ENCODE results near the gene CHST9. TPM values are rescaled to one million over a fixed set of nuclear protein-coding genes. Genes with fewer than 3 reads are reported as not detected.

CHST9 gene
- polyA plus RNA-seq, 1 donor (not counting 4 experiments of a cell fraction or from before 2014, with no cell fraction given), result 0.07 TPM

DNA sequence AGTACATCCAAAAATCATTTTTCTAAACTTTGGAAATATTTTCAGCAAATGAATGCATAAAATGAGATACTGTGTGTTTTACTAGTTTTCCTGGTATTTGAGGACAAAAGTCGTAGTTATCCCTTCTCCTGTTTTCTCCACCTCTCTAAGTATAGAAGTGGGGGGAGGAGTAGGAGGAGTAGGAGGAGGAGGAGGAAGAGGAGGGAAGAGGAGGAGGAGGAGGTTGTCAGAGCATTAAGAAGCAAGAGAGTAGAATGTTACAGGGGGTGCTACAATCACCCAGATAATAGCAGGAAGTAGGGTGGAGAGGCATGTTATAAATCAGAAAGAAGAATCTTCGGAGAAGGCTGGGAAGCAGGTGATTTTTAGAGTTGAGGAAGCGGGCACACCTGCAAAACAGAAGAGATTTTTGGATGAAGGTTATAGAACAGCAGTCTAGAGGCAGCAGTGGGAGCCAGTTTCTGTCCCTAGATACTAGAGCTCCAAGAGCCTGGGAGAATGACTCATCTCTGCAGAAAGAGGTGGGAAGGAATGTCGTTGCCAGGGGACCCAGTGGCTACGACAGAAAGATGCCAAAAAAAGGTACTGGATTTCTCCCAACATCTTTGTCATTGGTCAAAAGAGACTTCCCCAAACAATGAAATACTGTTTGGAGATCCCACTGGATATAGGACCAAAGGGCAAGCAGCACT lies 275.4 kb downstream of the CHST9 start:
- no peaks in the 10 kb centered on the region for H3K9me3 ChIP-seq (ENCODE audit: control insufficient read depth, low read depth, low read length)
- H3K9me1 ChIP-seq (ENCODE audit: control insufficient read depth, extremely low read depth, insufficient read depth, low read length), result no peaks in the 10 kb centered on the region
- DNase-seq (ENCODE audit: low read depth, low spot score) (no peak), FAIRE-seq (no peak)
- no peaks in the 10 kb centered on the region for H4K20me1 ChIP-seq (ENCODE audit: control insufficient read depth, extremely low read depth, insufficient read depth, low read length)
- H2AFZ ChIP-seq (ENCODE audit: control insufficient read depth, low read length), result no peak overlapping the region
- H3K4me1 ChIP-seq (ENCODE audit: control insufficient read depth, extremely low read depth, insufficient read depth, low read length), result no peaks in the 10 kb centered on the region
- H3K4me2 ChIP-seq (ENCODE audit: control insufficient read depth, extremely low read depth, insufficient read depth, low read depth, low read length), result no peak overlapping the region
- H3K27ac ChIP-seq (ENCODE audit: control insufficient read depth, insufficient read depth, low read length), result no peak overlapping the region
- dilution Hi-C loops (cut with MboI; ENCODE audit: extremely low pct_ligation_motif_present, low sequenced_read_pairs), result no loop called here
- no peaks in the 10 kb centered on the region for H3K27me3 ChIP-seq (ENCODE audit: control insufficient read depth, extremely low read depth, insufficient read depth, low read length)
- no peak for TF ChIP-seq EZH2 (IDR thresholded peaks at IDR 0.05; ENCODE audit: low read length)
- TF ChIP-seq, protein P1, sequence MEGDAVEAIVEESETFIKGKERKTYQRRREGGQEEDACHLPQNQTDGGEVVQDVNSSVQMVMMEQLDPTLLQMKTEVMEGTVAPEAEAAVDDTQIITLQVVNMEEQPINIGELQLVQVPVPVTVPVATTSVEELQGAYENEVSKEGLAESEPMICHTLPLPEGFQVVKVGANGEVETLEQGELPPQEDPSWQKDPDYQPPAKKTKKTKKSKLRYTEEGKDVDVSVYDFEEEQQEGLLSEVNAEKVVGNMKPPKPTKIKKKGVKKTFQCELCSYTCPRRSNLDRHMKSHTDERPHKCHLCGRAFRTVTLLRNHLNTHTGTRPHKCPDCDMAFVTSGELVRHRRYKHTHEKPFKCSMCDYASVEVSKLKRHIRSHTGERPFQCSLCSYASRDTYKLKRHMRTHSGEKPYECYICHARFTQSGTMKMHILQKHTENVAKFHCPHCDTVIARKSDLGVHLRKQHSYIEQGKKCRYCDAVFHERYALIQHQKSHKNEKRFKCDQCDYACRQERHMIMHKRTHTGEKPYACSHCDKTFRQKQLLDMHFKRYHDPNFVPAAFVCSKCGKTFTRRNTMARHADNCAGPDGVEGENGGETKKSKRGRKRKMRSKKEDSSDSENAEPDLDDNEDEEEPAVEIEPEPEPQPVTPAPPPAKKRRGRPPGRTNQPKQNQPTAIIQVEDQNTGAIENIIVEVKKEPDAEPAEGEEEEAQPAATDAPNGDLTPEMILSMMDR (optimal IDR thresholded peaks at IDR 0.05 in 1 of 3, IDR thresholded peaks at IDR 0.05 in 1 of 3, conservative IDR thresholded peaks at IDR 0.05 in 1 of 3; ENCODE audit: extremely low read depth in 1 of 3, insufficient read depth in 2 of 3, low read length in 3 of 3), result no peak
- no peaks in the 10 kb centered on the region for H3K79me2 ChIP-seq (ENCODE audit: control insufficient read depth, insufficient read depth, low read length)
- no peak overlapping the region for H3K9ac ChIP-seq (ENCODE audit: control insufficient read depth, extremely low read depth, insufficient read depth, low read length)
- H3K36me3 ChIP-seq (ENCODE audit: control insufficient read depth in 2 of 2, extremely low read depth in 1 of 2, insufficient read depth in 2 of 2, low read length in 2 of 2), result no peaks in the 10 kb centered on the region
- H3K4me3 ChIP-seq (ENCODE audit: control insufficient read depth in 2 of 3, extremely low read depth in 1 of 3, insufficient read depth in 2 of 3, low read depth in 1 of 3, low read length in 3 of 3), result no peak overlapping the region

DNA sequence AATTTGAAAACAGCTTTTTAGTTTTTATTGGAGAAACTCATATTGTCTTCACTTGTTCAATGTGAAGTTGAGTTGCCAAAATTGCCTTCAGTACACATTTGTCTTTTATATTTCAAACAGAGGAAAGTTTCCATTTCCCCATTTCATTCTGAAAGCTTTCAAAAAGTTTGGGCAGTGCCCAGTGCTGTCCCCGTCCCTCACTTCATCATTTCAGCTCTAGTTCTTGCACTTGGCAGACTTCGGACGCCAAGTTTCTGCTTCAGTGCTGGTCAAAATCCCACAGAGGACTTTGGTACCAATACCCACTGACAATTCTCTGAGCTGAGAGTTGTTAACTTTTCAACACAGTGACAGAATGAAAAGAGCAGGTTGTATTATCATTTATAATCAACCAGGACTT lies 276.2 kb downstream of the CHST9 start:
- H4K20me1 ChIP-seq (ENCODE audit: control insufficient read depth, extremely low read depth, insufficient read depth, low read length), result no peaks in the 10 kb centered on the region
- H3K27ac ChIP-seq (ENCODE audit: control insufficient read depth, insufficient read depth, low read length), result no peak overlapping the region
- H3K4me3 ChIP-seq (ENCODE audit: control insufficient read depth in 2 of 3, extremely low read depth in 1 of 3, insufficient read depth in 2 of 3, low read depth in 1 of 3, low read length in 3 of 3), result no peak overlapping the region
- H3K9me3 ChIP-seq (ENCODE audit: control insufficient read depth, low read depth, low read length), result no peaks in the 10 kb centered on the region
- FAIRE-seq (no peak), DNase-seq (ENCODE audit: low read depth, low spot score) (no peak)
- TF ChIP-seq EZH2 (IDR thresholded peaks at IDR 0.05; ENCODE audit: low read length), result no peak
- TF ChIP-seq, protein P1 (optimal IDR thresholded peaks at IDR 0.05 in 1 of 3, IDR thresholded peaks at IDR 0.05 in 1 of 3, conservative IDR thresholded peaks at IDR 0.05 in 1 of 3; ENCODE audit: extremely low read depth in 1 of 3, insufficient read depth in 2 of 3, low read length in 3 of 3), result no peak
- H3K27me3 ChIP-seq (ENCODE audit: control insufficient read depth, extremely low read depth, insufficient read depth, low read length), result no peaks in the 10 kb centered on the region
- no peaks in the 10 kb centered on the region for H3K9me1 ChIP-seq (ENCODE audit: control insufficient read depth, extremely low read depth, insufficient read depth, low read length)
- H3K9ac ChIP-seq (ENCODE audit: control insufficient read depth, extremely low read depth, insufficient read depth, low read length), result no peak overlapping the region
- dilution Hi-C loops (cut with MboI; ENCODE audit: extremely low pct_ligation_motif_present, low sequenced_read_pairs), result no loop called here
- H3K4me2 ChIP-seq (ENCODE audit: control insufficient read depth, extremely low read depth, insufficient read depth, low read depth, low read length), result no peak overlapping the region
- no peak overlapping the region for H2AFZ ChIP-seq (ENCODE audit: control insufficient read depth, low read length)
- no peaks in the 10 kb centered on the region for H3K36me3 ChIP-seq (ENCODE audit: control insufficient read depth in 2 of 2, extremely low read depth in 1 of 2, insufficient read depth in 2 of 2, low read length in 2 of 2)
- H3K79me2 ChIP-seq (ENCODE audit: control insufficient read depth, insufficient read depth, low read length), result no peaks in the 10 kb centered on the region
- H3K4me1 ChIP-seq (ENCODE audit: control insufficient read depth, extremely low read depth, insufficient read depth, low read length), result no peaks in the 10 kb centered on the region

All from keratinocyte (primary cell).